OCI-LY3 (cell line): ENCODE measurements around the gene UBN1.

Source experiments
- EZH2phosphoT487 ChIP-seq: fragments of 200-600 bp; shearing (Covaris generic); IDR thresholded peaks from 2 replicates; pipeline ENCODE4 v1.6.1; 2018; ENCODE audit warnings: antibody characterized with exemption, mixed run types, low read depth
- TF ChIP-seq, protein P1 (sequence below): fragments of 200-600, 300-600 bp; sonication (generic); IDR thresholded peaks from 2 replicates; pipeline ENCODE4 v1.5.1; 2014; ENCODE audit warnings: antibody characterized with exemption, low read length, low read depth

GRCh38 chr16:4814046-4814445 lies 33.2 kb upstream of the UBN1 start:
- TF ChIP-seq, protein P1, sequence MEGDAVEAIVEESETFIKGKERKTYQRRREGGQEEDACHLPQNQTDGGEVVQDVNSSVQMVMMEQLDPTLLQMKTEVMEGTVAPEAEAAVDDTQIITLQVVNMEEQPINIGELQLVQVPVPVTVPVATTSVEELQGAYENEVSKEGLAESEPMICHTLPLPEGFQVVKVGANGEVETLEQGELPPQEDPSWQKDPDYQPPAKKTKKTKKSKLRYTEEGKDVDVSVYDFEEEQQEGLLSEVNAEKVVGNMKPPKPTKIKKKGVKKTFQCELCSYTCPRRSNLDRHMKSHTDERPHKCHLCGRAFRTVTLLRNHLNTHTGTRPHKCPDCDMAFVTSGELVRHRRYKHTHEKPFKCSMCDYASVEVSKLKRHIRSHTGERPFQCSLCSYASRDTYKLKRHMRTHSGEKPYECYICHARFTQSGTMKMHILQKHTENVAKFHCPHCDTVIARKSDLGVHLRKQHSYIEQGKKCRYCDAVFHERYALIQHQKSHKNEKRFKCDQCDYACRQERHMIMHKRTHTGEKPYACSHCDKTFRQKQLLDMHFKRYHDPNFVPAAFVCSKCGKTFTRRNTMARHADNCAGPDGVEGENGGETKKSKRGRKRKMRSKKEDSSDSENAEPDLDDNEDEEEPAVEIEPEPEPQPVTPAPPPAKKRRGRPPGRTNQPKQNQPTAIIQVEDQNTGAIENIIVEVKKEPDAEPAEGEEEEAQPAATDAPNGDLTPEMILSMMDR, result no peak
- TF ChIP-seq EZH2phosphoT487, result no peak
